ENCODE measurements around the gene REXO1. TPM values are rescaled to one million over a fixed set of nuclear protein-coding genes. Genes with fewer than 3 reads are reported as not detected.
"Not testable (repeated sequence)": the region's sequence is repeated elsewhere in the genome, so short reads cannot be mapped to it uniquely, and the experiment has no call there.

The REXO1 gene
- total RNA-seq, 1 donor from 2014 or later: 39.3 TPM

GRCh38 chr19:1804858-1805257 lies 43.4 kb downstream of the REXO1 start:
- Mint-ChIP-seq H3K27ac (ENCODE audit: unreplicated experiment) (no peak overlapping the region), H3K9me3 (ENCODE audit: unreplicated experiment) (no peaks in the 10 kb centered on the region), H3K4me1 (ENCODE audit: unreplicated experiment) (no peaks in the 10 kb centered on the region), H3K36me3 (ENCODE audit: unreplicated experiment) (peaks cover 4% of the 10 kb centered on the region), H3K4me3 (ENCODE audit: unreplicated experiment) (no peak overlapping the region), H3K27me3 (ENCODE audit: unreplicated experiment) (no peaks in the 10 kb centered on the region)
- TF ChIP-seq CTCF (IDR thresholded peaks at IDR 0.05): no peak
- DNase-seq (ENCODE audit: extremely low spot score, unreplicated experiment): no peak

GRCh38 chr19:1799695-1800342 lies 48.5 kb downstream of the REXO1 start:
- no peaks in the 10 kb centered on the region for H3K27me3 Mint-ChIP-seq (ENCODE audit: unreplicated experiment)
- no peak overlapping the region for H3K4me3 Mint-ChIP-seq (ENCODE audit: unreplicated experiment)
- no peak for DNase-seq (ENCODE audit: extremely low spot score, unreplicated experiment)
- H3K36me3 Mint-ChIP-seq (ENCODE audit: unreplicated experiment): peaks cover 5% of the 10 kb centered on the region
- TF ChIP-seq CTCF (IDR thresholded peaks at IDR 0.05): no peak
- H3K27ac Mint-ChIP-seq (ENCODE audit: unreplicated experiment): no peak overlapping the region
- no peaks in the 10 kb centered on the region for H3K9me3 Mint-ChIP-seq (ENCODE audit: unreplicated experiment)
- H3K4me1 Mint-ChIP-seq (ENCODE audit: unreplicated experiment): no peaks in the 10 kb centered on the region

GRCh38 chr19:1797313-1797712 lies 51.0 kb downstream of the REXO1 start:
- not testable (repeated sequence) for H3K36me3 Mint-ChIP-seq (ENCODE audit: unreplicated experiment); H3K9me3 Mint-ChIP-seq (ENCODE audit: unreplicated experiment); H3K4me1 Mint-ChIP-seq (ENCODE audit: unreplicated experiment); DNase-seq (ENCODE audit: extremely low spot score, unreplicated experiment); H3K27me3 Mint-ChIP-seq (ENCODE audit: unreplicated experiment); H3K4me3 Mint-ChIP-seq (ENCODE audit: unreplicated experiment); H3K27ac Mint-ChIP-seq (ENCODE audit: unreplicated experiment)

- no peak overlapping the region for H3K27ac Mint-ChIP-seq (ENCODE audit: unreplicated experiment)
- peaks cover 5% of the 10 kb centered on the region for H3K36me3 Mint-ChIP-seq (ENCODE audit: unreplicated experiment)
- H3K9me3 Mint-ChIP-seq (ENCODE audit: unreplicated experiment): no peaks in the 10 kb centered on the region
- no peaks in the 10 kb centered on the region for H3K4me1 Mint-ChIP-seq (ENCODE audit: unreplicated experiment)
- H3K27me3 Mint-ChIP-seq (ENCODE audit: unreplicated experiment): no peaks in the 10 kb centered on the region
- no peak for DNase-seq (ENCODE audit: extremely low spot score, unreplicated experiment)
- TF ChIP-seq CTCF (IDR thresholded peaks at IDR 0.05): no peak
- H3K4me3 Mint-ChIP-seq (ENCODE audit: unreplicated experiment): no peak overlapping the region
Observed at GRCh38 chr19:1796395-1797142, 51.7 kb downstream of the REXO1 start.

- Mint-ChIP-seq H3K27me3 (ENCODE audit: unreplicated experiment) (no peaks in the 10 kb centered on the region), H3K36me3 (ENCODE audit: unreplicated experiment) (no peaks in the 10 kb centered on the region), H3K4me3 (ENCODE audit: unreplicated experiment) (no peak overlapping the region), H3K9me3 (ENCODE audit: unreplicated experiment) (no peaks in the 10 kb centered on the region), H3K27ac (ENCODE audit: unreplicated experiment) (no peak overlapping the region), H3K4me1 (ENCODE audit: unreplicated experiment) (peaks cover 3% of the 10 kb centered on the region)
- TF ChIP-seq CTCF (IDR thresholded peaks at IDR 0.05): no peak
- DNase-seq (ENCODE audit: extremely low spot score, unreplicated experiment): no peak
Observed at GRCh38 chr19:1794424-1795172, 53.7 kb downstream of the REXO1 start.
